GM12891 (cell line): Measurements from ENCODE around the gene FREY1.

Experiments used
- POLR2A ChIP-seq: IDR thresholded peaks from 2 replicates; pipeline ENCODE4 v1.6.1; 2011; ENCODE audit warnings: low read depth, low read length, control low read depth
- POLR2AphosphoS5 ChIP-seq: IDR thresholded peaks from 2 replicates; pipeline ENCODE4 v1.6.1; 2011; ENCODE audit warnings: low read depth, low read length, control low read depth
- SPI1 ChIP-seq: IDR thresholded peaks from 2 replicates; pipeline ENCODE4 v1.6.1; 2011; ENCODE audit warnings: low read depth, low read length, control low read depth

- no peak for TF ChIP-seq POLR2A
- no peak for TF ChIP-seq SPI1
- TF ChIP-seq POLR2AphosphoS5: no peak
Observed at GRCh38 chr11:45896422-45896984, 10.6 kb downstream of the FREY1 start.
